ENCODE data around the gene AHCY. TPM values are rescaled to one million over a fixed set of nuclear protein-coding genes. Genes with fewer than 3 reads are reported as not detected.

AHCY gene
- total RNA-seq, 1 donor from 2014 or later = 328 TPM

- H3K9me3 Mint-ChIP-seq (ENCODE audit: low read depth) = no peaks in the 10 kb centered on the region
- H3K4me3 Mint-ChIP-seq (ENCODE audit: low read depth) = peak overlapping the region; percentile 42
- H3K4me1 Mint-ChIP-seq (ENCODE audit: low read depth) = peaks cover 23% of the 10 kb centered on the region
- no peaks in the 10 kb centered on the region for H3K36me3 Mint-ChIP-seq (ENCODE audit: insufficient read depth)
- no peak for TF ChIP-seq CTCF (IDR thresholded peaks at IDR 0.05; ENCODE audit: unreplicated experiment)
- peak overlapping the region; percentile 84 for H3K27ac Mint-ChIP-seq
- H3K27me3 Mint-ChIP-seq = no peaks in the 10 kb centered on the region
- DNase-seq (ENCODE audit: low spot score, unreplicated experiment) = no peak
These were observed 8.9 kb upstream of the AHCY start for GRCh38 chr20:34312024-34312460.

GRCh38 chr20:34311118-34312023 is 8.2 kb upstream of the AHCY start:
- Mint-ChIP-seq H3K4me1 (ENCODE audit: low read depth) (peaks cover 23% of the 10 kb centered on the region), H3K4me3 (ENCODE audit: low read depth) (peak overlapping the region; percentile 56), H3K36me3 (ENCODE audit: insufficient read depth) (no peaks in the 10 kb centered on the region), H3K9me3 (ENCODE audit: low read depth) (no peaks in the 10 kb centered on the region), H3K27ac (peak overlapping the region; percentile 81), H3K27me3 (no peaks in the 10 kb centered on the region)
- peak; percentile 86 for DNase-seq (ENCODE audit: low spot score, unreplicated experiment)
- peak; percentile 34 for TF ChIP-seq CTCF (IDR thresholded peaks at IDR 0.05; ENCODE audit: unreplicated experiment)

- Mint-ChIP-seq H3K27me3 (no peaks in the 10 kb centered on the region), H3K36me3 (ENCODE audit: insufficient read depth) (no peaks in the 10 kb centered on the region), H3K4me3 (ENCODE audit: low read depth) (peak overlapping the region; percentile 56), H3K27ac (peak overlapping the region; percentile 74), H3K4me1 (ENCODE audit: low read depth) (peaks cover 23% of the 10 kb centered on the region), H3K9me3 (ENCODE audit: low read depth) (no peaks in the 10 kb centered on the region)
- no peak for TF ChIP-seq CTCF (IDR thresholded peaks at IDR 0.05; ENCODE audit: unreplicated experiment)
- no peak for DNase-seq (ENCODE audit: low spot score, unreplicated experiment)
These were observed 7.4 kb upstream of the AHCY start for GRCh38 chr20:34310481-34311117.

GRCh38 chr20:34309691-34310090 is 6.5 kb upstream of the AHCY start:
- Mint-ChIP-seq H3K4me3 (ENCODE audit: low read depth) (no peak overlapping the region), H3K9me3 (ENCODE audit: low read depth) (no peaks in the 10 kb centered on the region), H3K27ac (no peak overlapping the region), H3K36me3 (ENCODE audit: insufficient read depth) (no peaks in the 10 kb centered on the region), H3K27me3 (no peaks in the 10 kb centered on the region), H3K4me1 (ENCODE audit: low read depth) (peaks cover 27% of the 10 kb centered on the region)
- no peak for TF ChIP-seq CTCF (IDR thresholded peaks at IDR 0.05; ENCODE audit: unreplicated experiment)
- DNase-seq (ENCODE audit: low spot score, unreplicated experiment) = no peak

- Mint-ChIP-seq H3K4me1 (ENCODE audit: low read depth) (peaks cover 14% of the 10 kb centered on the region), H3K27me3 (no peaks in the 10 kb centered on the region), H3K27ac (peak overlapping the region; percentile 81), H3K9me3 (ENCODE audit: low read depth) (no peaks in the 10 kb centered on the region), H3K36me3 (ENCODE audit: insufficient read depth) (no peaks in the 10 kb centered on the region), H3K4me3 (ENCODE audit: low read depth) (no peak overlapping the region)
- no peak for TF ChIP-seq CTCF (IDR thresholded peaks at IDR 0.05; ENCODE audit: unreplicated experiment)
- no peak for DNase-seq (ENCODE audit: low spot score, unreplicated experiment)
These were observed 2.4 kb upstream of the AHCY start for GRCh38 chr20:34305333-34306230.
